ENCODE measurements around the gene RANBP17.
"Not testable (repeated sequence)": the region's sequence is repeated elsewhere in the genome, so short reads cannot be mapped to it uniquely, and the experiment has no call there.

The RANBP17 gene

DNA sequence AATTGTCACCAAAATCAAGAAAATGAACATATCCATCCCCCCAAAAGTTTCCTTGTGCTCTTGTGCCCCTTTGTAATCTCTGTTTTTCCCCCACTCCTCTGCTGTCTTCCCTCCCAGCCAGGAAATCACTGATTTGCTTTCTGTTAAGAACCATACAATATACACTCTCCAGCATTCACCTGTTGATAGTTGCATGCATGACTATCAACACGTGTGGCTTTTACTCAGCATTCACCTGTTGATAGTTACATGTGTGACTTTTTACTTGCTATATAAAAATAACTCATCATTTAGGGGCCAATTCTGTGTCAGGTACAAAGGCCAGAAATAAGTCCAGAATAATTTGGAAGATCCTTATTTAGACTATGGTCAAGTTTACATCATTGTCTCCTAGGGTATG is 6.0 kb downstream of the RANBP17 start:
- DNase-seq (ENCODE audit: low read depth) = no peak

DNA sequence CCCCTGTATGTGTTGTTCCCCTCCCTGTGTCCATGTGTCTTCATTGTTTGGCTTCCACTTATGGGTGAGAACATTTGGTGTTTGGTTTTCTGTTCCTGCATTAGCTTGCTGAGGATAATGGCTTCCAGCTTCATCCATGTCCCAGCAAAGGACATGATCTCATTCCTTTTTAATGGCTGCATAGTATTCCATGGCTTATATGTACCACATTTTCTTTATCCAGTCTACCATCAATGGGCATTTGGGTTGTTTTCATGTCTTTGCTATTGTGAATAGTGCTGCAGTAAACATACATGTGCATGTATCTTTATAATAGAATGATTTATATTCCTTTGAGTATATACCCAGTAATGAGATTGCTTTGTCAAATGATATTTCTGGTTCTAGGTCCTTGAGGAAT is 8.6 kb downstream of the RANBP17 start:
- not testable (repeated sequence) for DNase-seq (ENCODE audit: low read depth)

DNA sequence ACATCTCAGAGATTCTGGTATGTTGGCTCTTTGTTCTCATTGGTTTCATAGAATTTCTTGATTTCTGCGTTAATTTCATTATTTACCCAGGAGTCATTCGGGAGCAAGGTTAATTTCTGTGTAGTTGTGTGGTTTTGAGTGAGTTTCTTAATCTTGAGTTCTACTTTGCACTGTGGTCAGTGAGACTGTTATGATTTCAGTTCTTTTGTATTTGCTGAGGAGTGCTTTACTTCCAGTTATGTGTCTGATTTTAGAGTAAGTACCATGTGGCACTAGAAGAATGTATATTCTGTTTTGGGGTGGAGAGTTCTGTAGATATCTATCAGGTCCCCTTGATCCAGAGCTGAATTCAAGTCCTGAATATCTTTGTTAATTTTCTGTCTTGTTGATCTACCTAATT is 12.2 kb downstream of the RANBP17 start:
- DNase-seq (ENCODE audit: low read depth) = no peak

DNA sequence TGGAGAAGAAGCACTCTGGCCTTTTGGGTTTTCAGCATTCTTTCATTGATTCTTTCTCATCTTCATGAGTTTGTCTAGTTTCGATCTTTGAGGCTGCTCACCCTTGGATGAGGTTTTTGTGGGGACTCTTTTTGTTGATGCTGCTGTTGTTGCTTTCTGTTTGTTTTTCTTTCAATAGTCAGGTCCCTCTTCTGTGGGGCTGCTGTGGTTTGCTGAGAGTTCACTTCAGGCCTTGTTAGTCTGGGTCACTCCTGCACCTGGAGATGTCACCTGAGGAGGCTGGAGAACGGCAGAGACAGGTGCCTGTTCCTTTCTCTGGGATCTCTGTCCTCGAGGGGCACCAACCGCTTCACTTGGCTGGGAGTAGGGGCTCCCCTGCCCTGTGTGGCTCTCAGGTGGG is 14.0 kb downstream of the RANBP17 start:
- no peak for DNase-seq (ENCODE audit: low read depth)

DNA sequence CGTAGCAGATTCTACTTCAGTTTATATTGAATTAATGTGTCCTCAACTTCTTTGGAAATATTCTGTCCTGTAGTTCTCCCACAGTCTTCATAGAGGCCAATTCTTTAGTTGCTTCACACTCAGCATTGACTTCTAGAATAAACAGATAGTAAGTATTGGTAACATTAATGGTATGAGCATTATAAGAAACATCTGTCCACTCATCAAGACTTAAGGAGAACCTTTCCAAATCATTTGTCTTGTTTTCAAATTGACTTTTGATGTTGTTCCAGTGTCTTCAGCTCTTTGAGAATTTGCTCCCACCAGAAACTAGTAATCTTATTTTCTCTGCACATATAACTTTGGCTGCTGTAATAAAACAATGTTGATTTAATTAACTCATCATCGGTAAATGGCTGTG is 18.3 kb downstream of the RANBP17 start:
- DNase-seq (ENCODE audit: low read depth) = no peak

DNA sequence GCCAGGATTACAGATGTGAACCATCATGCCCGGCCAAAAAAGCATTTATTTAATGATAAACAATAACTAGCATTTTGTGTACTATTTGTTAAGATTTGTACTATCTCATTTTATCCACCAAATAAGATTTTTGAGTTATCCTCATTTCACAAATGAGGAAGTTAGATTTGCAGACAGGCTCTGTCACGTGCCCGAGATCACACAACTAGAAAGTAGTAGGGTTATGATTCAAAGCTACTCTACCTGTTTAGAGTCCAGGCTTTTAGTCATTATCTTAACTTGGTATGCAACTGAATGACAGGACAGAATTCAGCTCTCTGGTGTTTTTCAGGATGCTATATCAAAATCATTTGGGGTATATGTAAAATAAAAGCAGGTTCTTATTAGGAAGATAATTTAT is 20.5 kb downstream of the RANBP17 start:
- DNase-seq (ENCODE audit: low read depth) = no peak

DNA sequence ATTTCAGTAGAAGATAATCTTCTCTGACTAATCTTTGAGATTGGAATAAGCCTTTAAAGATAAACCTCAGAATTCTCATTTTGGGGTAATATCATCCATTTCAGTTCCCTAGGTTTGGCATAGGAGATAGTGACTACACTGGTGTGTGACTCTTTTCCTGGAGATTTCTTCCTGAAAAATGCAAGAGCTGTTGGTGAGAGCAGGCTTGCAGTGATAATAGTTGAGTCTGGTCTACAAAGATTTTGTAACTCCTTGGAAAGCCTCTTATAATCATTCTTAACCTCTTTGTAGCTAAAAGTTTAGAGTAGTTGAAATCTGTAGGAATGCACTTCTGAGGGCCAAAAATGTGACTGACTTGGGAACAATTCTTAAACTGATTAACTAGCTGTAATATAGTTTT is 23.4 kb downstream of the RANBP17 start:
- DNase-seq (ENCODE audit: low read depth) = no peak

DNA sequence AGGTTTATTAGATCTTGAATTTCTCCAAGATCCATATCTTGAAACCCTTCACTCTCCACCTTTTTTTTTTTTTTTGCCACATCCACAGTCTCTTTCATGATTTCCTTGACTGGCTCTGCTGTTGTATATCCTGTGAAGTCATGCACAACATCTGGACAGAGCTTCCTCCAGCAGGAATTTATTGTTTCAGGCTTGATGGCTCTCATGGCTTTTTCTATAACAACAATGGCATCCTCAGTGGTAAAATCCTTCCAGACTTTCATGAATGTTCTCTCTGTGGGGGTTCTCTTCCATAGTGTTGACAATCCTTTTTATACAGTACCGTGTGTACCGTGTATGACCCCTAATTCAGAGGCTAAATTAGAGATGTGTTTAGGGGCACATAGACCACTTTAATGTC is 24.0 kb downstream of the RANBP17 start:
- no peak for DNase-seq (ENCODE audit: low read depth)

DNA sequence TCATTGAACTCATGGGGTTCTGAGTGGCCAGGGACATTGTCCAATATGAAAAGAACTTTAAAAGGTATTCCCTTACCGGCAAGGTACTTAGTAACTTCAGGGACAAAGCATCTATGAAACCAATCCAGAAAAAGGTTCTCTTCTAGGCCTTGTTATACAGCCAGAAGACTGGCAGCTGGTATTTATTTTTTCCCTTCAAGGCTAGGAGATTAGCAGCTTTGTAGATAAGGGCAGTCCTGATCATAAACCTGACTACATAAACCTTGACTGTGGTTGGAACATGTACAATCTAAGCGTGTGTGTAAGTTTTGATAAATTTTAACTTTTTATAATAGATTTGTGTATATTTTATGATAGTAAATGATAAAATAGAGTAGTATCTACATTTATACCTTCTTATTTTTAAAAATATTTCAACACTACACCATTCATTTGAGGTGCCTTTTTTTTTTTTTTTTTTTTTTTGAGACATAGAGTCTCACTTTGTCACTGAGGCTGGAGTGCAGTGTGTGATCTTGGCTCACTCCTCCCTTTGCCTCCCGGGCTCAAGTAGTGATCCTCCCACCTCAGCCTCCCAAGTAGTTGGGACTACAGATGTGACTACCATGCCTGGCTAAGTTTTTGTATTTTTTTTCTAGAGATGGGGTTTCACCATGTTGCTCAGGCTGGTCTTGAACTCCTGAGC is 24.5 kb downstream of the RANBP17 start:
- DNase-seq (ENCODE audit: low read depth) = no peak

DNA sequence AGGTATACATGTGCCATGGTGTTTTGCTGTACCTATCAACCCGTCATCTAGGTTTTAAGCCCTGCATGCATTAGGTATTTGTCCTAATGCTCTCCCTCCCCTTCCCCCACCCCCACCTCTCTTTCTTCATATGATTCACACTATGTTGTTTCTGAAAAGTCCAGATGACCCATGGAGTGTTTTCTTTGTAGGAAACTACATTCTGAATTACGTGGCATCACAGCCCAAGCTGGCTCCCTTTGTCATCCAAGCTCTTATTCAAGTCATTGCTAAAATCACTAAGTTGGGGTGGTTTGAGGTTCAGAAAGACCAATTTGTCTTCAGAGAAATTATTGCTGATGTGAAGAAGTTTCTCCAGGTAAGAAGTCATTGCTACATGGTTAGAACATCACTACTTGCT is 30.4 kb downstream of the RANBP17 start:
- DNase-seq (ENCODE audit: low read depth) = peak; percentile 61

DNA sequence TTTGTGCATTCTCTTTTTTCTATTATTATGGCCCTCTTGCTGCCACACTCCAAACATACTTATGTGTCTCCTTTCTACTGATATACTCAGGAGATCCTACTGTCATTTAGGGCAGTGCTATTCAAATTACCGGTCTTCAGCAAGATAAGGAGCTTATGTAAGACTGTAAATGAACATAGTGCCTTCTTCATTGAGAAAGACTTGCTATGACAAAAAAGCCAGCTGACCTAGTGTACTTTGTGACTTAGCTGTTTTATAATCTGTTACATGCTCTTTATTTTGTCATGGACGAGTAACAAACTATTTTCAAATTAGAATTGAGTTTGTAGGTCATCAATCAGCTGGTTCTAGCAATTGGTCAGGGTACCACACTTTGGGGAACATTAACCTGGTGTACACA is 32.8 kb downstream of the RANBP17 start:
- no peak for DNase-seq (ENCODE audit: low read depth)

DNA sequence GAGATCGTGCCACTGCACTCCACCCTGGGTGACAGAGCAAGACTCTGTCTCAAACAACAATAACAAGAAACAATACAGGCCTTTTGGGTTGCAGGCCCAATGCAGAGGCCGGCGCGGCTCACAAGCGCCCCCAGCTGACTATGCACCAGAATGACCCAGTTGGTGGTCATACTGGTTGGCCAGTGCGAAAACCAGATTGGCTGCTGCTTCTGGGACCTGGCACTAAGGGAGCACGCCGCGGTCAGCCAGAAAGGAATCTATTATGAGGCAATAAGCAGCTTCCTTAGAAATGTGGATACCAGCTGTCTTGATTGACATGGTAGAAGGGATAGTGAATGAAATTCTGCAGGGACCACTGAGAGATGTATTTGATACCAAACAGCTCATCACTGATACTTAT is 35.0 kb downstream of the RANBP17 start:
- no peak for DNase-seq (ENCODE audit: low read depth)

DNA sequence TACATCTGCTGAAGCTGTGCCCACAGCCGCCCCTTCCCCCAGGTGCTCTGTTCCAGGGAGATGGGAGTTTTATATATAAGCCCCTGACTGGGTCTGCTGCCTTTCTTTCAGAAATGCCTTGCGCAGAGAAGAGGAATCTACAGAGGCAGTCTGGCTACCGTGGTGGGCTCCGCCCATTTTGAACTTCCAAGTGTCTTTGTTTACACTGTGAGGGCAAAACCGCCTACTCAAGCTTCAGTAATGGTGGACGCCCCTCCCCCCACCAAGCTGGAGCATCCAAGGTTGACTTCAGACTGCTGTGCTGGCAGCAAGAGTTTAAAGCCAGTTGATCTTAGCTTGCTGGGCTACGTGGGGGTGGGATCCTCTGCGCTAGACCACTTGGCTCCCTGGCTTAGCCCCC is 41.3 kb downstream of the RANBP17 start:
- DNase-seq (ENCODE audit: low read depth) = no peak

DNA sequence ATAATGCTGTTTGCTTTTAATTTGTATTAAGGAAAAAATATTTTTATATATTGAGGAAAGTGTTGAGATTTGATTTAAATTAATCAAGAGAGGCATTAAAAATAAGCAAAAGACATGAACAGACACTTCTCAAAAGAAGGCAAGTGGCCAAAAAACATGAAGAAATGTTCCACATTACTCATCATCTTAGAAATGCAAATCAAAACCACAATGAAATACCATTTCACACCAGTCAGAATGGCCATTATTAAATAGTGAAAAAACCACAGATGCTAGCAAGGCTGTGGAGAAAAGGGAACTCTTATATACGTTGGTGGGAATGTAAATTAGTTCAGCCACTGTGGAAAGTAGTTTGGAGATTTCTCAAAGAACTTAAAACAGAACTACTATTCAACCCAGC is 45.9 kb downstream of the RANBP17 start:
- no peak for DNase-seq (ENCODE audit: low read depth)

DNA sequence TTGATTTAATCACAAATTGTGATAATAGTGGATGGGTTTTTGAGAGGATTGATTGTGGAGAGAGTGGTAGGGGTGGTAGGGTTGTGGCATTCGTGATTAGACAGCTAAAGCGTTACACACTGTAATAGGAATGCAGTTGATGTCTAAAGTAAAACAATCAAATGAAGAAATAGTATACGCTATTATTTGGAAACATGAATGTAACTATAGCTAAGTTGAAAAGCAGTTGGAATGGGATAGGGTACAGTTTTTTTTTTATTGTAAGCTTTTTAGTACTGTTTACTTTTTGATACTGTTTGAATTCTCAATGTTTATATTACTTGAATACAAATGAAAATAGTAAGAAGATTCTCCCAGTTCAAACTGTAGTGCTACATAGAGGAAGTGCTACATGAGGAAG is 51.8 kb downstream of the RANBP17 start:
- no peak for DNase-seq (ENCODE audit: low read depth)

DNA sequence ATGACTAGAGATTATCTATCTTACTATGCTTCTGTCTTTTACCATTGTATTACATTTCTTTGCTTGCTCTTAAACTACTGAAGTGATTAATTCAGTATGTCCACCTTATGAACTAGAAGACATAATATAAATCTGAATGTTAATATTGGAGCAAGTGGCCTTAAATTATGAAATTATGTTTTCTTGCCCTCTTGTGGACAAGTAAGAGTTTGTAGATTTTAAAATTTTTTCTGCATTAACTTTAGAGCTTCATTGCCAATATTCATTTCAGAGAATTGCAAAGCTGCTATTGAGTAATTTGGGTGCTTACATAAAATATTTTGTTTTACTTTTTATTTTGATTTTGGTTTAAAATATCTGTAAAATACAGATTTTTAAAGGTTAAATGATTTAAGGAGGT is 55.3 kb downstream of the RANBP17 start:
- no peak for DNase-seq (ENCODE audit: low read depth)

DNA sequence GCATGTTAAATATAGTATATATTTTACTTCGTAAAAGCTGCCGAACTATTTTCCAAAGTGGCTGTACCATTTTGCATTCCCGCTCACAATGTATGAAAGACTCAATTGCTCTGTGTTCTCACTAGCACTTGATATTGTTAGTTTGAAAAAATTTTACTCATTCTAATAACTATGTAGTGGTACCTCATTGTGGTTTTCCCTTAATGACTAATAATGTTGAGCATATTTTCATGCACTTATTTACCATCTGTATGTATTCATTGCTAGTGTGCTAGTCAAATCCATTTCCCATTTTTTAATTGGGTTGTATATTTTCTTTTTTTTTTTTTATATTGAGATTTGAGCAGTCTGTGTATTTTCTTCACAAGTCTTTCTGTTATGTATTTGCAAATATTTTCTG is 58.4 kb downstream of the RANBP17 start:
- no peak for DNase-seq (ENCODE audit: low read depth)

DNA sequence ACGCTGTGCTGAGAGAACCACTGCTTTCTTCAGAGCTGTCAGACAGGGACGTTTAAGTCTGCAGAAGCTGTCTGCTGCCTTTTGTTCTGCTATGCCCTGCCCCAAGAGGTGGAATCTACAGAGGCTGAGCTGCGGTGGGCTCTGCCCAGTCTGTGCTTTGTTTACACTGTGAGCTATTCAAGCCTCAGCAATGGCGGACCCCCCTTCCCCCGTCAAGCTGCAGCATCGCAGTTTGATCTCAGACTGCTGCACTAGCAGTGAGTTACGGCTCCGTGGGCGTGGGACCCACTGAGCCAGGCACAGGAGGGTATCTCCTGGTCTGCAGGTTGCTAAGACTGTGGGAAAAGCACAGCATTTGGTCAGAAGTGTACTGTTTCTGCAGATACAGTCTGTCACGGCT is 60.5 kb downstream of the RANBP17 start:
- not testable (repeated sequence) for DNase-seq (ENCODE audit: low read depth)

DNA sequence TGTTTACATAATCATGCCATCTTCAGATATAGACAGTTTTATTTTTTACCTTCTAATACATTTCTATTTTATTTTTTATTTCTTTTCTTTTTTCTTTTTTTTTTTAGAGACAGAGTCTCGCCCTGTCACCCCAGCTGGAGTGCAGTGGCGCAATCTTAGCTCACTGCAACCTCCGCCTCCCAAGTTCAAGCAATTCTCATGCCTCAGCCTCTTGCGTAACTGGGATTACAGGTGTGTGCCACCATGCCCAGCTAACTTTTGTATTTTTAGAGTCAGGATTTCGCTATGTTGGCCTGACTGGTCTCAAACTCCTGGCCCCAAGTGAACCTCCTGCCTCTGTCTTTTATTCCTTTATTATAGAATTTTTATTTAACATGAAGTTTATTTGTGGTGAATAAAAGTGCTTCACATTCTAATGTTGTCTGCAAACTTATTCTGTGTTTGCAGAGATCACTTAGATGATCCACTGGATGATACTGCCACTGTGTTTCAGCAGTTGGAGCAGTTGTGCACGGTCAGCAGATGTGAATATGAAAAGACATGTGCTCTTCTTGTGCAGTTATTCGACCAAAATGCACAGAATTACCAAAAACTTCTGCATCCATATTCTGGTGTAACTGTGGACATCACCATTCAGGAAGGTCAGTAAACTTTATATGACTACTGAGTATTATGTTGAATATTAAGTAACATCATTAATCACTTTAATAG is 62.2 kb downstream of the RANBP17 start:
- DNase-seq (ENCODE audit: low read depth) = no peak

DNA sequence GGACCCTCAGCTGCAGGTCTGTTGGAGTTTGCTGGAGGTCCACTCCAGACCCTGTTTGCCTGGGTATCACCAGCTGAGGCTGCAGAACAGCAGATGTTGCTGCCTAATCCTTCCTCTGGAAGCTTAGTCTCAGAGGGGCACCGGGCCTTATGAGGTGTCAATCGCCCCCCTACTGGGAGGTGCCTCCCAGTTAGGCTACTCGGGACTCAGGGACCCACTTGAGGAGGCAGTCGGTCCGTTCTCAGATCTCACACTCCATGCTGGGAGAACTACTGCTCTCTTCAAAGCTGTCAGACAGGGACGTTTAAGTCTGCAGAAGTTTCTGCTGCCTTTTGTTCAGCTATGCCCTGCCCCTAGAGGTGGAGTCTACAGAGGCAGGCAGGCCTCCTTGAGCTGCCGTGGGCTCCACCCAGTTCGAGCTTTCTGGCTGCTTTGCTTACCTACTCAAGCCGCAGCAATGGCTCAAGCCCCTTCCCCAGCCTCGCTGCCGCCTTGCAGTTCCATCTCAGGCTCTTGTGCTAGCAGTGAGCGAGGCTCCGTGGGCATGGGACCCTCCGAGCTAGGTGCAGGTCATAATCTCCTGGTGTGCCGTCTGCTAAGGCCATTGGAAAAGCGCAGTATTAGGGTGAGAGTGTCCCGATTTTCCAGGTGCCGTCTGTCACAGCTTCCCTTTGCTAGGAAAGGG is 73.9 kb downstream of the RANBP17 start:
- DNase-seq (ENCODE audit: low read depth) = not testable (repeated sequence)

DNA sequence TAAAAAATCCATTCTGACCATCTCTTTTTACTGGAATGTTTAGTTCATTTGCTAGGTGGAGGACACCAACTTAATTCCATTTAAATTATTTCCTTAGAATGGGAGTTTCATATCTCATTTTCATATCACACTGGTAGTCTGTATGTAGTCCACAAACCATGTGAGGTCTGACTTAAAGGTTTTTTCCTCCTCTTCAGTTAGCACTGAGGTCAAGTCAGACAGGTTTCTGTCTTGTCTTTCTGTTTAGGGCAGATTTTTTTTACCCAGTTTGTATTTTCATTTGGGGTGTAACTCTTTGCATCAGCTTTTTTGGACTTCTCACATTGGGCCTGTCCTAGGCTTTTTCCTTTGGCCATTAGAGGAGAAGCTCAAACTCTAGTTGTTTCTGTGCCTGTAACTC is 75.3 kb downstream of the RANBP17 start:
- DNase-seq (ENCODE audit: low read depth) = no peak

DNA sequence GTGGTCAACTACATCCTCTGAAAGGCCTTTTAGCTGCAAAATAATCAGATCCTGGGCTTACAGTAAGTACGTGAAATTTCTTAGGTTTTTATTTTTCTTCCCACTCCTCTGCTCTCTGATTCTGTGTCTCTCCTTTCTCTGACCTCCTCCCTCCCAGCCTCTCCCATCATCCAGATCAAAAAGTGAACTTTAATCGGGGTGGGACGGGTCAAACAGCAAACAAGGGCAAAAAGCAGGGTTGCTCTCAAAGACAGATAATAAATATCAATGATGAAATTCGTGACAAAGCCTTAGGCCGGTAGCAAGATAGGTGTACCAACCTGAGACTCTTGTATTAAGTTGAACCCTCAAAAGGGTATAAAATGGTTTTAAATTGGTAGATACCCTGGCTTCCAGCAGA is 76.1 kb downstream of the RANBP17 start:
- DNase-seq (ENCODE audit: low read depth) = no peak

DNA sequence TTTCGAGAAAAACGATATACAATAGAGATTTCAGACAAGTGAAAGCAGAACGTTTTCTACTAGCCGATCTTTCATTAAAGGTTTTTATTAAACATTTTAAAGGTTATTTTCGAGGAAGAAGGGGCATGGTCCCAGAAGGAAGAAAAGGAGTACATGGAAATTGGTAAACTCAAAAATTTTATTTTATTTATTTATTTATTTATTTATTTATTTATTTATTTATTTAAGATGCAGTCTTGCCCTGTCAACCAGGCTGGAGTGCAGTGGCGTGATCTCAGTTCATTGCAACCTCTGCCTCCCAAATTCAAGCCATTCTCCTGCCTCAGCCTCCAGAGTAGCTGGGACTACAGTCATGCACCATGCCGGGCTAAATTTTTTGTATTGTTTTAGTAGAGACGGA is 77.4 kb downstream of the RANBP17 start:
- no peak for DNase-seq (ENCODE audit: low read depth)

DNA sequence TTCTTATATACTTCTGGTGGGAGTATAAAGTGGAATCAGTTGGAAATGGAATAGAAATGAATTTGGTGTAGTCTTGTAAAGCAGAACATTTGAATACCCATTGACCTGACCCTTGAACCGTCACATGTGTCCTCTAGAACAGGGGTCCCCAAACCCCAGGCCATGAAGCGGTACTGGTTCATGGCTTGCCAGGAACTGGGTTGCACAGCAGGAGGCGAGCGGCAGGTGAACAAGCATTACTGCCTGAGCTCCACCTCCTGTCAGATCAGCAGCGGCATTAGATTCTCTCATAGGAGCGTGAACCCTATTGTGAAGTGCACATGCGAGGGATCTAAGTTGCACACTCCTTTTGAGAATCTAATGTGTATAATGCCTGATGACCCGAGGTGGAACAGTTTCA is 80.0 kb downstream of the RANBP17 start:
- DNase-seq (ENCODE audit: low read depth) = no peak
